HL-60 (cell line): Measurements from ENCODE around the gene TESMIN.

Experiments
- DNase-seq, 2 experiments: peaks; one replicate each; pipeline ENCODE4 v3.0.0-alpha.2; 2010 to 2020; ENCODE audit warnings: low read depth in 1 of 2, low spot score in 1 of 2
- H3K27ac ChIP-seq: fragments of 250-450 bp; sonication (Bioruptor Pico); replicated peaks from 2 replicates; pipeline ENCODE4 v1.5.1; 2020; ENCODE audit warnings: mild to moderate bottlenecking, moderate library complexity
- H3K27me3 ChIP-seq: fragments of 250-450 bp; sonication (Bioruptor Pico); 2 replicates; pipeline ENCODE4 v1.5.1; 2021; ENCODE audit warnings: mild to moderate bottlenecking, moderate library complexity; ENCODE audit not compliant: insufficient read depth, poor library complexity, severe bottlenecking
- H3K4me3 ChIP-seq: replicated peaks from 2 replicates; pipeline ENCODE4 v1.5.1; 2011; ENCODE audit warnings: mild to moderate bottlenecking, control low read depth, low read length; ENCODE audit not compliant: insufficient read depth
- CTCF ChIP-seq: IDR thresholded peaks from one replicate; pipeline ENCODE4 v1.5.1; 2011; ENCODE audit warnings: low read length, control low read depth, inconsistent platforms; ENCODE audit not compliant: insufficient read depth
- GABPA ChIP-seq: IDR thresholded peaks from 2 replicates; pipeline ENCODE4 v1.6.1; 2012; ENCODE audit warnings: low read depth
- POLR2AphosphoS5 ChIP-seq: IDR thresholded peaks from 2 replicates; pipeline ENCODE4 v1.6.1; 2012; ENCODE audit warnings: low read depth
- REST ChIP-seq: IDR thresholded peaks from 2 replicates; pipeline ENCODE4 v1.6.1; 2012; ENCODE audit warnings: low read depth; ENCODE audit not compliant: insufficient replicate concordance
- SPI1 ChIP-seq: IDR thresholded peaks from 2 replicates; pipeline ENCODE4 v1.6.1; 2012; ENCODE audit warnings: low read depth, mild to moderate bottlenecking, borderline replicate concordance
- long read RNA-seq: library from polyadenylated mRNA; unstranded; transcript quantifications from one replicate; pipeline ENCODE4 v2.0.0, GENCODE V29; 2020

The TESMIN gene
- long read RNA-seq, partial matches to known transcripts: 18 of 48 reads
- long read RNA-seq, other reads (novel, unspliced or antisense): 30 of 48 reads

- Histone ChIP-seq H3K27me3 (no peaks in the 10 kb centered on the region), H3K4me3 (peak within 1 kb of the TSS; percentile 39), H3K27ac (peak within 1 kb of the TSS; percentile 55)
- DNase-seq: peak; percentile 84 to 94
- TF ChIP-seq CTCF (no peak), SPI1 (peak; percentile 19; the same call in 1 of the 2 replicates), GABPA (no peak), REST (no peak), POLR2AphosphoS5 (peak; percentile 76)
Observed at GRCh38 chr11:68751331-68751856, at the start of gene TESMIN. Gene TESMIN, minus strand, starts transcription at chr11:68751520. Its CDS starts 860 bp downstream, at chr11:68750660.

GRCh38 chr11:68798221-68798813 lies 47.0 kb upstream of the TESMIN start:
- Histone ChIP-seq H3K27ac (no peak overlapping the region), H3K27me3 (no peaks in the 10 kb centered on the region), H3K4me3 (no peak overlapping the region)
- TF ChIP-seq SPI1 (no peak), CTCF (peak; percentile 63), POLR2AphosphoS5 (no peak)
- DNase-seq: peak in 1 of 2 experiments; percentile 49

- no peak overlapping the region for H3K4me3 ChIP-seq
- TF ChIP-seq CTCF (no peak), POLR2AphosphoS5 (no peak), SPI1 (no peak)
- DNase-seq: no peak
- H3K27me3 ChIP-seq: no peaks in the 10 kb centered on the region
- H3K27ac ChIP-seq: no peak overlapping the region
Observed at GRCh38 chr11:68796801-68797200, 45.5 kb upstream of the TESMIN start.

- DNase-seq: no peak
- TF ChIP-seq SPI1 (no peak), POLR2AphosphoS5 (no peak), REST (no peak), GABPA (no peak), CTCF (no peak)
- Histone ChIP-seq H3K4me3 (no peak overlapping the region), H3K27ac (no peak overlapping the region), H3K27me3 (no peaks in the 10 kb centered on the region)
Observed at GRCh38 chr11:68792400-68792966, 41.2 kb upstream of the TESMIN start.
